ENCODE data around the gene ANKDD1B.
"Not testable (repeated sequence)": the region's sequence is repeated elsewhere in the genome, so short reads cannot be mapped to it uniquely, and the experiment has no call there.

ANKDD1B gene

DNA sequence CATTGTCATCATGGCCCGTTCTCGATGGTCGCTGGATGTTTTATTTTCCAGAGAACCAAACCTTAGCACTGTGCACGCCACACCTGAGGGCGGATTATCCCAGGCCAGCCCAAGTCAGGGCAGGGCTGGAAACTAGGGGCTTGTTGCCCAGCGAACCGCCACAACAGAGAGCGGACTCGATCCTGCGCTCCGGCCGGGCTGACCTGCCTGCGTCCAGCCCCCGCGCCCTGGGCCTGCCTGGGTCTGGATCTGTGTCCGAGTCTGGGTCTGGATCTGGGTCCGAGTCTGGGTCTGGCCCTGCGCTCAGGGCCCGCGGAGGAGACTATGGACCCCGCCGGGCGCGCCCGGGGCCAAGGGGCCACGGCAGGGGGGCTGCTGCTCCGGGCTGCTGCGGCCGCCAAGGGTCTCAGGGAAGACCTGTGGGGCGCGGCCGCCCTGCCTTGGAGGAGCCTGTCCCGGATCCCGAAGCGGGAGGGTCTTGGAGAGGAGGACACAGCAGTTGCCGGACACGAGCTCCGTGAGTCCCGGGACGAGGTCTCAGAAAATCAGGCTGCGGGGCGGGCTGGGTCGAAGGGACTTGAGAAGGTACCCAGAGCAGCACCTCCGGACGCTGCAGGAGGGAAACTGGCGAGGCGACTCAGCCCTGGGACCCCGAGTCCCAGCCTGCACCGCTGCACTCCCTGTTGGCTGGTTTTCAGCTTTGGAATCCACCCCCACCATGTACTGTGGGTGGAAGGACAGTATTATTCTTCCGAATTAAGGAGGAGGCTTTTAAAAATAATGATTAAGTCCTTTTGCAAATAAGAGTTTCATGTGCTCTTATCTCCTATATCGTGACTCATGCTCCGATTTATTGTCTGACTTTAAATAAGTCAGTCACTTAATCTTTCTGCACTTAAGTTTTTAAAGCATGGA, at the start of gene ANKDD1B:
TSS of gene ANKDD1B (plus strand) at position 143 of the 915 bp plus-strand sequence. CDS start at position 325, 182 bp downstream.
- DNase-seq: no peak

GRCh38 chr5:75565991-75566709, 45.1 kb upstream of the ANKDD1B start:
- DNase-seq: not testable (repeated sequence)

GRCh38 chr5:75566710-75567309, 44.4 kb upstream of the ANKDD1B start:
- no peak for DNase-seq

DNA sequence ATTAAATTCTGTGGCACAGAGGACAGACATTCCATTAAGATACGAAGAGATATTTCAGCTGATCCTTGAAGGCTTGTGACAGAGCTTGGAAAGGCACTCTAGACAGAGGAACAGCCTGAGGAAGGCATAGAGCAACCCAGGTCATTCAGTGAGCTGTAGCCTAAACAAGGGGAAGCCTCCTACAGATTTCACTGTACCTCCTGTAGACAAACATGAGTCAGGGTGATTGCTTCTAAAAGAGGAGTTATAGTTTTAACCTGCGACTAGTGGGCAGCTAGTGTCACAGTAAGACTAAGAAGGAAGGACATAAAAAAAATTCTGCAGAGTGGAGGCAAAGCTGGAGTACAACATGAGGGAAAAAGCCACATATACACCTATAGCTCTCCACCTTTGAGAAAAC, 43.5 kb upstream of the ANKDD1B start:
- DNase-seq: no peak

DNA sequence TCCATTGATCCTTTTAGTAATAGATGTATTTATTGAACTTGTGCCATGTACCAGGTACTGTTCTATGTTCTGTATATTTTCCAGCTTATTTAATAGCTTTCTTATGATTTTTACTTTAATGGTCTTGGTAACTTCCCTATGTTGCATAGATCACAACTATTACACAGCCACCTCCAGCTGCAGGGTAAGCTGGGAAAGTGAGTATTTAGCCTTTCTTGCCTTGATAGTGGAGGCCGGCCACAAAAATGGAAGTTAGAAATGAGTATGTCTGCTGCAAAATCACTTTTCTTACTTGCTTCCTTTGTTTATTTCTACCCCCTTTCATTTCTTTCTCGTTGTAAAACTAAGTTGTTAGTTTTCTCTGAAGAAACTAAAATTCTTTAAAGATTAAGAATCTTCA, 43.1 kb upstream of the ANKDD1B start:
- no peak for DNase-seq

DNA sequence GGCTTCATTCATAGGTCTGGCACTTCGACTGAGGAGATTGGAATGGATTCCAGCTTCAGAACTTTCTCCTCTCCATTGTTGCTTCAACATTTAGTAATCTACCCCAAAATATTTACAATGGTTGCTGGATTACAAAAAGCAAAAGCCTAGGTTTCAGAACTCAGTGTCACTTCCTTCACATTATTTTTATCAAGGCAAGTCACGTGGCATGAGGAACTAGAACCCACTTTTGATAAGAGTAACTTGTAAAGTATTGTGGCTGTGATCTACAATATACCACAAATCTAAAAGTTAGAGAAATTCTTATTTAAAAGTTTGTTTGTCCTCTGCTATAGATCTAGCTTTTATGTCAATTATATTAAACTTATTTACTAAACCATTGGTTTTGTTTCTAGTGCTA, 39.7 kb upstream of the ANKDD1B start:
- no peak for DNase-seq

DNA sequence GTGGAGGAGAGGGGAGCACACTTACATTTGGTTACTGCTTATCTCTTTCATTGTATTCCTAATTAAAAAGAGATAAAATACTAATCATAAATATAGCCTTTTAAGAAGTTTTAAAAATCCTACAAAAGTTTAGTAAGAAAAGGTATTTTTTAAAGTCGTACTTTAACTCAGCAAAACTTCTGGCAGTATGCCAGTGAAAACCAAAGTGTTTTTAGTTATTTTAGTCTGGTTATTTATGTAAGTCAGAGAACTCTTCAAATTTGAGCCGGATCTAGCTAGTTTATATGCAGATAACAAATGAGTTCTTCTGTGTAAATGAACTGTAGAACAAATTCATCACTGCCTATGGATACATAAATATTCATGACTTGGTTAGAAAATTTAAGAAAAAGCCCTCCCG, 36.5 kb upstream of the ANKDD1B start:
- no peak for DNase-seq

- not testable (repeated sequence) for DNase-seq
Measured at GRCh38 chr5:75578280-75578679, 33.0 kb upstream of the ANKDD1B start.

GRCh38 chr5:75584641-75585040, 26.6 kb upstream of the ANKDD1B start:
- no peak for DNase-seq

DNA sequence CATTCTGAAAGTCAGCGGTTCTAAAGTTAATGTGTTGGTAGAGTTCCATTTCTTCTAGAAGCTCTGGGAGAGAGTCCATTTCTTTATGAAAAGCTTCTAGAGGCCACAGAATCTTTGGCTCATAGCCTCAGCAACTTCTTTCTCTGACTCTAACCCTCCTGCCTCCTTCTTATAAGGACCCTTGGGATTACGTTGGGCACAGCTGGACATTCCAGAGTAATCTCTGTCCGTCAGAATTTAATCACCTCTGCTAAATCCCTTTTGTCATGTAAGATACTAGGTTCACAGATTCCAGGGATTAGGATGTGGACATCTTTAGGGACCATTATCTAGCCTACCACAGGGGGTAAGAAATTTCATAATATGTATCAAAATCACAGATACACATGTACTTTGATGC, 22.6 kb upstream of the ANKDD1B start:
- DNase-seq: no peak

DNA sequence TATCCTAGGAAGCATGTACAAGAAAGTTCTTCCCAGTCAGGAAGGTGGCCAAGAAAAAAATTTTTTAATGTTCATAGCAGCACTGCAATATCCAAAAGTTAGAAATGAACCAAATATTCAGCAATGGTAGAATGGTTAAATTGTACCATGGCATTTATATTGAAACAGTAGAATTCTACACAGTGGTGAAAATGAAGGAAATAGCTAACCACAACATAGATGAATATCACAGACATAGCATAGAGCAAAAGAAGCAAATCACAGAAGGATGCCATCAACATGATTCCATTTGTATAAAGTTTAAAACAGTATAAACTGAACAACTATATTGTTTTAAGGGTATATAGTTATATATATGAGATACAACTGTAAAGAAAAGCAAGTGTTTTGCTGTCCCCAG, 10.7 kb upstream of the ANKDD1B start:
- no peak for DNase-seq

DNA sequence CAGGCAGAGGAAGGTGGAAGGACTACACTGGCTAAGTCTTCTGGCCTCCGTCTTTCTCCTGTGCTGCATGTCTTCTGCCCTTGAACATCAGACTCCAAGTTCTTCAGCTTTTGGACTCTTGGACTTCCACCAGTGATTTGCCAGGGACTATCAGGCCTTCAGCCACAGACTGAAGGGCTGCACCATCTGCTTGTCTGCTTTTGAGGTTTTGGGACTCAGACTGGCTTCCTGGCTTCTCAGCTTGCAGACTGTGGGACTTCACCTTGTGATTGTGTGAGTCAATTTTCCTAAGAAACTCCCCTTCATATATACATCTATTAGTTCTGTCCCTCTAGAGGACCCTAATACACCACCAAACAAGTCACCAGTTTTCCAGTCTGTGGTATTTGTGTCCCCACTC, 9.7 kb upstream of the ANKDD1B start:
- DNase-seq: no peak

GRCh38 chr5:75601996-75602395, 9.3 kb upstream of the ANKDD1B start:
- DNase-seq: no peak

DNA sequence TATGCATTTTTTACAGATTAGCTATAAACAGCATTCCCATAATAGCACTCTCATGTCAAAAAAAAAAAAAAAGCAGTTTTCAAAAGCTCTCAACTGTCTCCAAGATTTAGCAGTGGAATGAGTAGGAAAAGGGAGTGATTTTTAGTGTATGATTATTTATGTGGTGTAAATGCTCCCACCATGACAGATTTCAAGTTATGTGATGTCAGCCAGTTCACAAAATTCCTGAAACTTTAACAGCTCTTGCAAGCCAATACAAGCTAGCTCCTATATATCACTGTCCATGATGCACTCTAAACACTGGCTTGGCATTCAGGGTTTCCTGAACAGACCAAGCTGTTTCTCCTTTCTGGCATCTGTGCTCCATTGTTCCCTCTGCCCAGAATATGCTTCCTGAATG, 7.9 kb upstream of the ANKDD1B start:
- no peak for DNase-seq

GRCh38 chr5:75603821-75604220, 7.4 kb upstream of the ANKDD1B start:
- no peak for DNase-seq

GRCh38 chr5:75607341-75607740, 3.9 kb upstream of the ANKDD1B start:
- not testable (repeated sequence) for DNase-seq

GRCh38 chr5:75608870-75609269, 2.4 kb upstream of the ANKDD1B start:
- no peak for DNase-seq

DNA sequence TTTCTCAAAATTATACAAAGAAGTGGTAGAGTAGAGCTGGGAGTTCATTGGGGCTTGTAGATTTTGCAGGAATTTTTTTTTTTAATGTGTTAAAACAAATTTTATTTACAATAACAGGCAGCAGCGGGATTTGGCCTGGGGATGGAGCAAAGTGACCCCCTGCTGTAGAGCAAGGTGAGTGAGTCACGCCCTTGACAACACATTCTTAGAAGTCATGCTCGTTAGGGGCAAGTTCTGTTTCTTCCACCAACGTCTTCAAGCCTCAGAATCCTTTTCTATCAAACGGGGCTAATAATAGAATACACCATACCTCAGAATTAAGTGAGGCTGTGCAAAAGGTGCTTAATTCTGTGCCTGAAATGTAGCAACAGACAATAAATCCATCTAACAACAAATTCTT, 1.1 kb upstream of the ANKDD1B start:
- DNase-seq: no peak

DNA sequence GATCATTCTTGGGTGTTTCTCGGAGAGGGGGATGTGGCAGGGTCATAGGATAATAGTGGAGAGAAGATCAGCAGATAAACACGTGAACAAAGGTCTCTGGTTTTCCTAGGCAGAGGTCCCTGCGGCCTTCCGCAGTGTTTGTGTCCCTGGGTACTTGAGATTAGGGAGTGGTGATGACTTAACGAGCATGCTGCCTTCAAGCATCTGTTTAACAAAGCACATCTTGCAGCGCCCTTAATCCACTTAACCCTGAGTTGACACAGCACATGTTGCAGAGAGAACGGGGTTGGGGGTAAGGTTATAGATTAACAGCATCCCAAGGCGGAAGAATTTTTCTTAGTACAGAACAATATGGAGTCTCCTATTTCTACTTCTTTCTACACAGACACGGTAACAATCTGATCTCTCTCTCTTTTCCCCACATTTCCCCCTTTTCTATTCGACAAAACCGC, 368 bp upstream of the ANKDD1B start:
- DNase-seq: not testable (repeated sequence)

DNA sequence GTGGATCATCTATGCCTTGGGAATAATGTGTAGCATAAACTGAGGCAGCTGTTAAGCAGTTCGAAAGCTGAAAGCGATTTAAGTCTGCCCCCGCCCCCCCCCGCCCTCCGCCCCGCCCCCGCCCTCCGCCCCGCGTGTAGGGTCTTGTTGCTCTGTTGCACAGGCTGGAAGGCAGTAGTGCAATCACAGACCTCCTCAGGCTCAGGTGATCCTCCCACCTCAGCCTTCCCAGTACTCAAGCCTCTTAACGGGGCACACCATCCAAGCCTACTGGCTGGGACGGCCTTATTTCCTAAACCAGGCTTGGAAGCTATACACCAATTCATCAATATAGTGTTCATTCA, 945 bp downstream of the ANKDD1B start:
- no peak for DNase-seq

GRCh38 chr5:75612901-75613300, 1.6 kb downstream of the ANKDD1B start:
- DNase-seq: no peak

GRCh38 chr5:75614176-75614575, 2.9 kb downstream of the ANKDD1B start:
- no peak for DNase-seq

- DNase-seq: no peak
Measured at GRCh38 chr5:75616371-75616881, 5.2 kb downstream of the ANKDD1B start.

Measured in NCI-H1417 treated with DMSO at 0.1 percent for 48 hours (cell line).